ENCODE measurements around the gene OR8J1.
"Not testable (repeated sequence)": the region's sequence is repeated elsewhere in the genome, so short reads cannot be mapped to it uniquely, and the experiment has no call there.

The OR8J1 gene, protein sequence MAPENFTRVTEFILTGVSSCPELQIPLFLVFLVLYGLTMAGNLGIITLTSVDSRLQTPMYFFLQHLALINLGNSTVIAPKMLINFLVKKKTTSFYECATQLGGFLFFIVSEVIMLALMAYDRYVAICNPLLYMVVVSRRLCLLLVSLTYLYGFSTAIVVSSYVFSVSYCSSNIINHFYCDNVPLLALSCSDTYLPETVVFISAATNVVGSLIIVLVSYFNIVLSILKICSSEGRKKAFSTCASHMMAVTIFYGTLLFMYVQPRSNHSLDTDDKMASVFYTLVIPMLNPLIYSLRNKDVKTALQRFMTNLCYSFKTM

DNA sequence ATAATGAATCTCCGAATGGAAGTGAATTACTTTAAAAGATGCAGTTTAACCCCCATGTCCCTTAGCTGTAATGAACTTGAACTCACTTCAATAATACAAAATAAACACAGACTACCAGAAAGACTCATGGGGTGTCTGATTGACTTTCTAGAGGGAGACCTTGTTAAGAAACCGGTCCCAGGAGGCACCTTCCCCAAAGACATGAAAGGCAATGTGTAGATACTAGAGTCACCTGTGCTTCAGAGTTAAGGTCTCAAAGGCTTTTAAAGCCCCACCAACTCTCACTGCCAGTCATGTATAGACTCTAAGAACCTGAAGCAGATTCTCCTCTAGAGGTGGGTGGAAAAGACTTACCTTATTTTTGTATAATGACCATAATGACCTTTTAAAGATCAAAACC is at the start of gene OR8J1:
OR8J1 (plus strand) TSS at position 301 of the 400 bp plus-strand sequence. CDS start 5,956 bp downstream, outside the sequence.
- Mint-ChIP-seq H3K4me3 (no peak within 1 kb of the TSS), H3K27ac (no peak within 1 kb of the TSS), H3K9me3 (ENCODE audit: low read depth) (peaks cover 4% of the 10 kb centered on the region), H3K27me3 (no peaks in the 10 kb centered on the region), H3K4me1 (ENCODE audit: low read depth) (no peaks in the 10 kb centered on the region), H3K36me3 (no peaks in the 10 kb centered on the region)

DNA sequence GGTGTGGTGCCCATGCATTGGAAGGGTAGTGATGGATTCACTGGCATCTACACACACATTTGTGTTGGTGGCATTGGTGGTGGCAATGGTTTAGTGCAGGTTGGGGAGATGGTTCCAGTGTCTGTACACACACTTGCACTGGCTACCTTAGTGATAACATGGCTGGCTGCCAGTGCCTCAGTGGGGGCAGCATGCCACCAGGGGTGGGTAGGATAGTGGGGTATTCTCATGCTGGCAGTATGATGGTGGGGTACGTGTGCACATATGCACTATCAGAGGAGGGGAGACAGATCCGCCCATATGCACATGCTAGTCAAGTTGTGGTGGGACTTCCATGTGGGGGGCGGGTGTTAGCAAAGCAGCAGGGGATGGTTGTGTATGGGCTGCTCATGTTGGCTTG is 46.3 kb upstream of the OR8J1 start:
- Mint-ChIP-seq H3K27ac (no peak overlapping the region), H3K4me3 (no peak overlapping the region), H3K9me3 (ENCODE audit: low read depth) (peaks cover 34% of the 10 kb centered on the region), H3K4me1 (ENCODE audit: low read depth) (no peaks in the 10 kb centered on the region), H3K27me3 (no peaks in the 10 kb centered on the region), H3K36me3 (no peaks in the 10 kb centered on the region)

DNA sequence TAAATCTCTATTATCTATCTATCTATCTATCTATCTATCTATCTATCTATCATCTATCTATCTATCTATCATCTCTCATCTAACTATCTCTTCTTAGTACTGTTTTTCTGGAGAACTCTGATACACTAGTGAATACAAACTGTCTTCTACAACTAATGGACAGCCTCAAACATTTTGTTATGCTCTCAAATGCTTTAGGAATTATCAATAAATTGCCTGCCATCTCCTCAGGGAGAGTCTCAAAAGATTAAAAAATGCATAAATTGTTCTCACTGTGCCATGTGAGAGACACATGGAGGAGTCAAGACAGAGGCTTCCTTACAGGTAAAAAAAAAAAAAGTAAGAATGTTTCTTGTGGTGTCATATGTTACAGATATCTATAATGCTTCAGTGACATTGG is 39.2 kb upstream of the OR8J1 start, which contains the start of gene OR8K3:
OR8K3 (plus strand) TSS at position 301 of the 400 bp plus-strand sequence. CDS start 3,163 bp downstream, outside the sequence.
- no peak within 1 kb of the TSS for H3K27ac Mint-ChIP-seq
- no peaks in the 10 kb centered on the region for H3K4me1 Mint-ChIP-seq (ENCODE audit: low read depth)
- no peaks in the 10 kb centered on the region for H3K27me3 Mint-ChIP-seq
- no peak within 1 kb of the TSS for H3K4me3 Mint-ChIP-seq
- peaks cover 11% of the 10 kb centered on the region for H3K9me3 Mint-ChIP-seq (ENCODE audit: low read depth)
- no peaks in the 10 kb centered on the region for H3K36me3 Mint-ChIP-seq

DNA sequence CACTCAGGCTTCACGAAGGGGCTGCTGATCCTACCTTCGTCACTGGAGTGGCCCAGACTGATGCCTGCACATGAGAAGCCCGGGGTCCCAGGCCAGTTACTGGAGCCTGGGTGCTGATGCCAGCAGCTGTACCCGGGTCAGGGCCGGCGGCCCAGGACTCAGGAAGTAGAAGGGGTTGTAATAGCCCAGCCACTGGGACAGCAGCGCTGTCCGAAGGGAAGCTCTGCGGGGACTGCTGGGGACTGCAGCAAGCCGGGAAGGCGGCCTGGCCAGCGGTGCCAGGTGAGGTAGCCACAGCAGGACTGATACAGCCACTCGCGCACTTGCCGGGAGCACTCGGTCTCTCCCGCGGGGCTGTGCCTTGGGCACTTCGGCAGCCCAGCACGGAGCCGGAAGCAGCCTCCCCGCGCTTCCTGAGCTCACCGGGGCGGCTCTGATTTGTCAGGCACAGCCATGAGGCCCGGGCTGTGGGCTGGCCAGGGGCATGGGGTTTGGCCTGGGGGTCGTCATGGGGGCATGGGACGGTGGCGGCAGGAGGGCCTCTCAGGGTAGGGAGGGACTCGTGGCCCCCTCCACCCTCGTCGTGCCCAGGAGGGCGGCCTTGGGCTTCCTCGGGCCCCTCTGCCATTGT is 22.1 kb upstream of the OR8J1 start:
- Mint-ChIP-seq H3K4me1 (ENCODE audit: low read depth) (no peaks in the 10 kb centered on the region), H3K4me3 (no peak overlapping the region), H3K27ac (no peak overlapping the region), H3K36me3 (no peaks in the 10 kb centered on the region), H3K9me3 (ENCODE audit: low read depth) (peaks cover 4% of the 10 kb centered on the region), H3K27me3 (no peaks in the 10 kb centered on the region)

DNA sequence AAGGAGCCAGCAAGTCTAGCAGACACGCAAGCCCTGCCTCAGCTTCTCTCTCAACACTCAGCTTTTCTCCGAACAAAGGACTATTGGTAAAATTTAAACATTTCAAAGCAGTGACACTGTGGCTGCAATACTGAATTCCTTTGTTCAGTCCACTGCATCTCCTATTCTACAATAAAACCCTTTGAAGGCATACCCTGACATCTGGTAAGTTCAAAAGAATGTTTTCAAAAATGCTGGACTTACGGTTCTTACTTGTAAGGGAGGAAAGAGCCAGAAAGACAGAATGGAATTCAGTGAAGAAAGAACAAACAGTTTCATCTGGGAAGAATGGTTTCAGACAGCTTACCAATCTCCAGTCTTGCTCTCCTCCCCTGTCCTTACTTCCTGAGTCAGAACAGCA is 20.9 kb upstream of the OR8J1 start:
- H3K4me1 Mint-ChIP-seq (ENCODE audit: low read depth) = no peaks in the 10 kb centered on the region
- H3K4me3 Mint-ChIP-seq = no peak overlapping the region
- no peaks in the 10 kb centered on the region for H3K36me3 Mint-ChIP-seq

DNA sequence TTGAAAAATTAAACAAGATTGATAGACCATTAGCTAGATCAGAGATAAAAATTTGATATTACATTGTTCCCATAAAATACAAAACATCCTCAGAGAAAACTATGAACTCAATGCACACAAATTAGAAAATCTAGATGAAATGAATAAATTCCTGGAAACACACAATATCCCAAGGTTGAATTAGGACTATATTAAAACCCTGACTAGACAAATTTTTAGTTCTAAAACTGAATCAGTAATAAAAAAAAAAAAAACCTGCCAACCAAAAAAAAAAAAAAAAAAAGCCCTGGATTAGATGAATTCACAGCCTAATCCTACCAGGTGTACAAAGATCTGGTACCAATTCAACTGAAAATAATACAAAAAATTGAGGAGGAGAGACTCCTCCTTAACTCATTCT is 13.8 kb upstream of the OR8J1 start:
- no peak overlapping the region for H3K4me3 Mint-ChIP-seq
- H3K9me3 Mint-ChIP-seq (ENCODE audit: low read depth) = peaks cover 33% of the 10 kb centered on the region
- no peaks in the 10 kb centered on the region for H3K36me3 Mint-ChIP-seq
- H3K27ac Mint-ChIP-seq = no peak overlapping the region
- H3K4me1 Mint-ChIP-seq (ENCODE audit: low read depth) = no peaks in the 10 kb centered on the region
- H3K27me3 Mint-ChIP-seq = no peaks in the 10 kb centered on the region

More for the DNA sequence above, 20.9 kb upstream of the OR8J1 start:
- Mint-ChIP-seq H3K27me3 (no peaks in the 10 kb centered on the region), H3K9me3 (ENCODE audit: low read depth) (peaks cover 8% of the 10 kb centered on the region), H3K27ac (no peak overlapping the region)

DNA sequence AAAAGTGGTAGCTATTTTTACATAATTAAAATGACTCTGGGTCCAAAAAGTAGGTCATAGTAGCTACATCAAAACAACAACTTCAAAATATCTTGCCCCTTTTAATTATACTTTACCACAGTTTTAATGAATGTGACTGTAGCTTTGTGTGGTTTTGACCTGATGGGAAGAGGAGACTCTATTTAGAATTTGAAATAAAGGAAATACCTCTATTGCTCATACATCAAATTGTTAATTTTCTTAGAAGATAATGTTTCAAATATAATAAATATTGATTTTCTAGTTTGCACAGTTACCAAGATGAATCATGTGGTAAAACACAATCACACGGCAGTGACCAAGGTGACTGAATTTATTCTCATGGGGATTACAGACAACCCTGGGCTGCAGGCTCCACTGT is 8.4 kb upstream of the OR8J1 start, which contains the start of gene OR8K1:
OR8K1 (plus strand) TSS at position 301 of the 400 bp plus-strand sequence; CDS start at position 301, 0 bp downstream.
- H3K9me3 Mint-ChIP-seq (ENCODE audit: low read depth) = peaks cover 27% of the 10 kb centered on the region
- H3K4me3 Mint-ChIP-seq = no peak within 1 kb of the TSS
- no peaks in the 10 kb centered on the region for H3K36me3 Mint-ChIP-seq
- H3K27ac Mint-ChIP-seq = no peak within 1 kb of the TSS
- no peaks in the 10 kb centered on the region for H3K27me3 Mint-ChIP-seq
- H3K4me1 Mint-ChIP-seq (ENCODE audit: low read depth) = no peaks in the 10 kb centered on the region

DNA sequence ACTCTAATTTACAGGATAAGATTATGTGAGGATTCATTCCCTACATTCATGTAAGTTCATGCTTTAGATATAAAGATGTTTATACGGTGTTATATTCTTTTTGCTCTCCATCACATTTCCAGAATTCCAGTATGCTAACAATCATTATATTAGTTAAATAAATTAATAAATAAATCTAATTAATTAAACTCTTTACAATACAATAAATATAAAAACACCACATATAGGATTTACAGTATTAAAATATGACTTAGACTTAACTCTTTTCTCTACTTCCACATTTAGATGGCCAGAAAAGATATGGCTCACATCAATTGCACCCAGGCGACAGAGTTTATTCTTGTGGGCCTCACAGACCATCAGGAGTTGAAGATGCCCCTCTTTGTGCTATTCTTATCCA is 21.2 kb downstream of the OR8J1 start, which contains the start of gene OR8U1:
OR8U1 (plus strand) TSS at position 301 of the 400 bp plus-strand sequence; CDS start at position 301, 0 bp downstream.
- H3K27ac Mint-ChIP-seq = no peak within 1 kb of the TSS
- H3K4me3 Mint-ChIP-seq = no peak within 1 kb of the TSS
- no peaks in the 10 kb centered on the region for H3K36me3 Mint-ChIP-seq
- H3K9me3 Mint-ChIP-seq (ENCODE audit: low read depth) = peaks cover 19% of the 10 kb centered on the region
- H3K4me1 Mint-ChIP-seq (ENCODE audit: low read depth) = no peaks in the 10 kb centered on the region
- no peaks in the 10 kb centered on the region for H3K27me3 Mint-ChIP-seq

DNA sequence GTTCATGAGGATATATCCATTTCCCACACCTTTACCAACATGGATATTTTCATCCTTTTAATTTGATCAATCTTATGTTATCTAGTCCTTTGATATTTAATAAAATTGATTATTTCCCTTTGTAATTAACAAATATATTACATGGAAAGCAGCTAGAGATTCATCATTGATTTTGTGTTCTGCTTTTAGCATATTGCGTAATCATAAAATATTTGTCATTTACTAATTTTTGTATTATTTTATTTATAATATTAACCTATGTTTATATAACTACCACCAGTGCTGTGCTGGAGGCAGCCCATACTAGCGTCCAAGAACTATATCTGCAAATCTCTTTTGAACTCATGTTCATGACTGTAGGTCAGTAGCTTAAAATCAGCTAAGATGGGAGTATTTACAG is 26.0 kb downstream of the OR8J1 start:
- Mint-ChIP-seq H3K36me3 (no peaks in the 10 kb centered on the region), H3K4me3 (no peak overlapping the region), H3K4me1 (ENCODE audit: low read depth) (no peaks in the 10 kb centered on the region), H3K9me3 (ENCODE audit: low read depth) (peaks cover 21% of the 10 kb centered on the region), H3K27me3 (no peaks in the 10 kb centered on the region), H3K27ac (no peak overlapping the region)

DNA sequence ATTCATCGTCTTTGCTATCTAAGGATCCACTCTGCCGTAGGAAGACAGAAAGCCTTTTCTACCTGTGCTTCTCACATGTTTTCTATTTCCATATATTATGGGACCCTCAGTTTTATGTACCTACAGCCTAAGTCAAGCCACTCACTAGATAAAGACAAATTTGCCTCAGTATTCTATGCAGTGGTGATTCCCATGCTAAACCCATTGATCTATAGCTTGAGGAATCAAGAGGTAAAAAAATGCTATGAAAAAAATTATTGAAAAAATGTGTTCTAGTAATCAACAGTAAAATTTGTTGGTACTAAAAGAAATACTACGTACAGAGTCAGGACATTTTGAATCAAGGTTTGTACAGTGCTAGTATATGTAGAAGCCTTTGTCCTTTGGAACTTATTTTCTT is 40.3 kb downstream of the OR8J1 start:
- Mint-ChIP-seq H3K4me3 (no peak overlapping the region), H3K4me1 (ENCODE audit: low read depth) (no peaks in the 10 kb centered on the region), H3K36me3 (no peaks in the 10 kb centered on the region), H3K27ac (no peak overlapping the region), H3K27me3 (no peaks in the 10 kb centered on the region), H3K9me3 (ENCODE audit: low read depth) (peaks cover 16% of the 10 kb centered on the region)

DNA sequence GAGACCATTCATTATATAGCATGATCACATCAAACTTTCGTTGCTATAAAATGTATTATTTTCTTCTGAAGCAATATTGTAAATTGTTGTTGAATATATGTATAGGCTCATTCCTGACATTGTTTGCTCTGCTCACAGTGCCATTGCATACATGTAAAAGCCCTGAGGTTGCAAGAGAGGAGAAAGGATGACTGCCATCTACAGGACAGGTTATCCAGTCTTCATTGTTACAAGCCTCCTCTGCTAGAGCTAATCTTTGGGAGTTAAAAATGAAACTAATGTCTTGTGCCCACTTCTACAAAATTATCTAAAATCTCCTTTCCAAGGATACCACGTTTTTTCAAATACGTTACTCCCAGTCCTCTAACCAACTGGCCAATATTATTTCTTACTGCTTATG is 42.0 kb downstream of the OR8J1 start:
- Mint-ChIP-seq H3K4me1 (ENCODE audit: low read depth) (no peaks in the 10 kb centered on the region), H3K27me3 (no peaks in the 10 kb centered on the region), H3K27ac (no peak overlapping the region), H3K36me3 (no peaks in the 10 kb centered on the region), H3K9me3 (ENCODE audit: low read depth) (peaks cover 16% of the 10 kb centered on the region), H3K4me3 (no peak overlapping the region)

DNA sequence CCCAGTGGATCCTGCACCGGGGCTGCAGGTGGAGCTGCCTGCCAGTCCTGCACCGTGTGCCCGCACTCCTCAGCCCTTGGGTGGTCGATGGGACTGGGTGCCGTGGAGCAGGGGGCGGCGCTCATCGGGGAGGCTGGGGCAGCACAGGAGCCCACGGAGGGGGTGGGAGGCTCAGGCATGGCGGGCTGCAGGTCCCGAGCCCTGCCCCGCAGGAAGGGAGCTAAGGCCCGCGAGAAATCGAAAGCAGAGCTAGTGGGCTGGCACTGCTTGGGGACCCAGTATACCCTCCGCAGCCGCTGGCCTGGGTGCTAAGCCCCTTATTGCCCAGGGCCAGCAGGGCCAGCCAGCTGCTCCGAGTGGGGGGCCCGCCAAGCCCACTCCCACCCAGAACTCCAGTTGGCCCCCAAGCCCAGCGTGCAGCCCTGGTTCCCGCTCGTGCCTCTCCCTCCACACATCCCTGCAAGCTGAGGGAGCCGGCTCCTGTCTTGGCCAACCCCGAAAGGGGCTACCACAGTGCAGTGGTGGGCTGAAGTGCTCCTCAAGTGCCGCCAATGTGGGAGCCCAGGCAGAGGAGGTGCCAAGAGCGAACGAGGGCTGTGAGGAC is 47.9 kb downstream of the OR8J1 start:
- H3K27ac Mint-ChIP-seq; H3K36me3 Mint-ChIP-seq; H3K27me3 Mint-ChIP-seq; H3K4me1 Mint-ChIP-seq (ENCODE audit: low read depth); H3K4me3 Mint-ChIP-seq: not testable (repeated sequence)
- H3K9me3 Mint-ChIP-seq (ENCODE audit: low read depth) = peaks cover 10% of the 10 kb centered on the region

DNA sequence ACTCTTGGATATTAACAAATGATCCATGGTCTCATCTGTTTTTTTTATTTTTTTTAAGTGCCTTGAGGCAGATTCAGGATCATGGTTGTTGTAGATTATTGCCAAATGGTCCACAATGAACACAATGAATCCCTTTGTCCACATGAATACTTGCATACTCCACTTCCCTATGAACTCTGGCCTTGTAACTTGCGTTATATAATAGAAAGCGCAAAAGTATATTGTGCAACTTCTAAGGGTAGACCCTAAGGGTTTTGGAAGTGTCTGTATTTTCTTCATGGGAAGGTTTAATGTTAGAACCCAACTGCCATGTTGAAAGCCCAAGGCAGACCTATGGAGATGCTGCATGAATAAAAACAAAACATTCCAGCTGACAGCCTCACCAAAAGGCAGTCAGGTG is 50.3 kb downstream of the OR8J1 start:
- no peaks in the 10 kb centered on the region for H3K27me3 Mint-ChIP-seq
- H3K36me3 Mint-ChIP-seq = no peaks in the 10 kb centered on the region
- no peak overlapping the region for H3K4me3 Mint-ChIP-seq
- H3K4me1 Mint-ChIP-seq (ENCODE audit: low read depth) = no peaks in the 10 kb centered on the region
- H3K9me3 Mint-ChIP-seq (ENCODE audit: low read depth) = peaks cover 29% of the 10 kb centered on the region
- no peak overlapping the region for H3K27ac Mint-ChIP-seq

DNA sequence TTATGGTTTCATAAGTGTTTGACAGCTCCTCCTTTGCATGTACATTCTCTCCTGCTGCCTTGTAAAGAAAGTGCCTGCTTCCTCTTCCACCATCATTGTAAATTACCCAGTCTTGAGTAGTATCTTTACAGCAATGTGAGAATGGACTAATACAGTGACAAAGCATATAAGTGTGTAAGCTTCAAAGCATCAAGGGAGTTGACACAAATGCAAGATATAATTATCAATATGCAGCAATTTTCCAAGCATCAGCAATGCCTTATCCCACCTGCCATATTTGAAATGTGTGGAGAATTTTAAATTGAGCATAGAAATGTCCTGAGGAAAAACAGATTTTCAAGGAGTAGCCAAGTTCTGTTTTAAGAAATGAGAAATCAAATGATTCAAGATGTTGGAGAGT is 56.7 kb downstream of the OR8J1 start:
- Mint-ChIP-seq H3K4me1 (ENCODE audit: low read depth) (no peaks in the 10 kb centered on the region), H3K36me3 (no peaks in the 10 kb centered on the region), H3K27me3 (no peaks in the 10 kb centered on the region)

More for the DNA sequence above, 56.7 kb downstream of the OR8J1 start:
- Mint-ChIP-seq H3K4me3 (no peak overlapping the region), H3K27ac (no peak overlapping the region), H3K9me3 (ENCODE audit: low read depth) (peaks cover 30% of the 10 kb centered on the region)

All from activated naive CD8-positive, alpha-beta T cell (primary cell).